K562 (cell line): ENCODE measurements around the gene SYNJ2. TPM values are rescaled to one million over a fixed set of nuclear protein-coding genes. Genes with fewer than 3 reads are reported as not detected.

Source experiments
- ATF3 ChIP-seq, 2 experiments: fragments of 450-650 bp in 1 of 2; sonication (generic) in 1 of 2; formaldehyde crosslinking in 1 of 2; IDR thresholded peaks in 1 of 2; conservative IDR thresholded peaks in 1 of 2; 2 replicates each; pipeline versions ENCODE4 v1.6.1 to v1.8.1; 2016 to 2023; ENCODE audit warnings: mild to moderate bottlenecking in 2 of 2, moderate library complexity in 2 of 2, inconsistent platforms in 1 of 2, missing genetic modification reagents in 1 of 2
- EGR1 ChIP-seq: fragments of 450-650 bp; conservative IDR thresholded peaks from 2 replicates; pipeline ENCODE4 v1.6.1; 2017; ENCODE audit warnings: mild to moderate bottlenecking
- GTF2A2 ChIP-seq: IDR thresholded peaks from 2 replicates; pipeline ENCODE4 v1.6.1; 2016; ENCODE audit warnings: mild to moderate bottlenecking, missing genetic modification characterization, missing compliant biosample characterization
- HNRNPUL1 ChIP-seq: fragments of 200-400 bp; formaldehyde crosslinking; IDR thresholded peaks from 2 replicates; pipeline ENCODE4 v1.6.1; 2017; ENCODE audit warnings: low read length
- MECOM ChIP-seq: fragments of 250-450 bp; sonication (Bioruptor Pico); IDR thresholded peaks from 2 replicates; pipeline ENCODE4 v1.8.0; 2022; ENCODE audit warnings: inconsistent platforms
- MGA ChIP-seq: fragments of 450-650 bp; IDR thresholded peaks from 2 replicates; pipeline ENCODE4 v1.6.1; 2016; ENCODE audit warnings: mild to moderate bottlenecking, moderate library complexity
- NCOA6 ChIP-seq: fragments of 450-650 bp; IDR thresholded peaks from 2 replicates; pipeline ENCODE4 v1.6.1; 2017; ENCODE audit warnings: mild to moderate bottlenecking
- NUFIP1 ChIP-seq: fragments of 450-650 bp; IDR thresholded peaks from 2 replicates; pipeline ENCODE4 v1.6.1; 2018; ENCODE audit not compliant: partially characterized antibody
- SMARCE1 ChIP-seq: fragments of 450-650 bp; IDR thresholded peaks from 2 replicates; pipeline ENCODE4 v1.7.1; 2016; ENCODE audit warnings: mild to moderate bottlenecking
- SRF ChIP-seq, 2 experiments: fragments of 250-450, 450-650 bp in 1 of 2; sonication (Bioruptor Pico) in 1 of 2; sonication (generic) in 1 of 2; formaldehyde crosslinking; IDR thresholded peaks; 2 replicates each; pipeline versions ENCODE4 v1.5.0 to v1.5.1; 2020 to 2022; ENCODE audit warnings: mild to moderate bottlenecking in 1 of 2, missing genetic modification reagents in 1 of 2
- VEZF1 ChIP-seq: fragments of 200-800 bp; sonication (Bioruptor generic); IDR thresholded peaks from 2 replicates; pipeline ENCODE4 v1.6.1; 2017; ENCODE audit warnings: missing genetic modification characterization, missing compliant biosample characterization
- ZKSCAN8 ChIP-seq: fragments of 200-800 bp; sonication (Bioruptor generic); IDR thresholded peaks from 2 replicates; pipeline ENCODE4 v1.6.1; 2016; ENCODE audit warnings: missing genetic modification characterization, missing compliant biosample characterization
- ZNF561 ChIP-seq: fragments of 450-650 bp; formaldehyde crosslinking; conservative IDR thresholded peaks from 2 replicates; pipeline ENCODE4 v1.4.0; 2020; ENCODE audit warnings: mild to moderate bottlenecking, moderate library complexity
- ZNF764 ChIP-seq: fragments of 250-450 bp; sonication (Bioruptor Pico); IDR thresholded peaks from 2 replicates; pipeline ENCODE4 v1.4.0; 2020; ENCODE audit warnings: low read depth, mild to moderate bottlenecking, moderate library complexity
- polyA plus RNA-seq, 8 experiments: library from polyadenylated mRNA; depleted of rRNA in 4 of 8; stranded (reverse) in 5 of 8; unstranded in 3 of 8; fragments of >200 nt; fragmentation: Nextera tagmentation in 2 of 8; fragmentation: Illumina TruSeq in 1 of 8; extraction: Ambion mirVana in 2 of 8; extraction: Trizol in 1 of 8; gene quantifications; 2 replicates each; pipeline versions ENCODE4 v1.2.1 to v1.2.3, GENCODE V29; 2011 to 2014; ENCODE audit warnings: inconsistent platforms in 1 of 8, missing spikeins in 1 of 8
- total RNA-seq, 7 experiments: library from RNA; depleted of rRNA in 6 of 7; stranded (reverse); fragments of >200 nt in 6 of 7; fragmentation: Illumina TruSeq in 2 of 7; extraction: Trizol in 2 of 7; gene quantifications; 2 replicates each; pipeline versions ENCODE4 v1.2.1 to v1.2.3, GENCODE V29; 2011 to 2021; ENCODE audit warnings: low replicate concordance in 1 of 7

Gene SYNJ2
- total and polyA plus RNA-seq, 9 of the 15 experiments (the other 6 are each of a cell fraction or from before 2014, with no cell fraction given) = 3.0 to 27.7 (median 17.8) TPM

- no peak for TF ChIP-seq MGA
- no peak for TF ChIP-seq NCOA6
- TF ChIP-seq ZNF764 (CRISPR knock-in tag) = no peak
- TF ChIP-seq GTF2A2 (tag) = no peak
- no peak for TF ChIP-seq MECOM
- no peak for TF ChIP-seq ZKSCAN8 (CRISPR knock-in tag)
- no peak for TF ChIP-seq ZNF561 (CRISPR knock-in tag)
- TF ChIP-seq SRF (CRISPR knock-in tag; IDR thresholded peaks at IDR 0.05) = no peak
- TF ChIP-seq EGR1 = no peak
- TF ChIP-seq HNRNPUL1 = no peak
- no peak for TF ChIP-seq VEZF1
- TF ChIP-seq SMARCE1 = no peak
- no peak for TF ChIP-seq ATF3 (IDR thresholded peaks at IDR 0.05)
- no peak for TF ChIP-seq ATF3 (CRISPR knock-in tag; conservative IDR thresholded peaks at IDR 0.05)
- TF ChIP-seq NUFIP1 = no peak
Measured at GRCh38 chr6:158080849-158081656, 99.4 kb downstream of the SYNJ2 start (continued).
